ENCODE results near the gene SPAG7. TPM values are rescaled to one million over a fixed set of nuclear protein-coding genes. Genes with fewer than 3 reads are reported as not detected.

SPAG7 gene
- total RNA-seq, 2 experiments from 2014 or later, result 54.4 to 58.9 TPM

GRCh38 chr17:4913994-4914393, 53.6 kb downstream of the SPAG7 start:
- no peaks in the 10 kb centered on the region for H3K9me3 ChIP-seq (ENCODE audit: low read length)
- H3K4me3 ChIP-seq (ENCODE audit: low read depth, low read length, poor library complexity, severe bottlenecking), result no peak overlapping the region
- H3K4me2 ChIP-seq (ENCODE audit: low read length), result no peak overlapping the region
- H4K20me1 ChIP-seq (ENCODE audit: insufficient read depth, low read length), result no peaks in the 10 kb centered on the region
- no peaks in the 10 kb centered on the region for H3K4me1 ChIP-seq (ENCODE audit: insufficient read depth, low read length, poor library complexity, severe bottlenecking)
- no peak for TF ChIP-seq CTCF (conservative IDR thresholded peaks at IDR 0.05; ENCODE audit: low read length)
- TF ChIP-seq EZH2phosphoT487 (IDR thresholded peaks at IDR 0.05; ENCODE audit: borderline replicate concordance, low read depth, low read length), result no peak
- CTCF ChIA-PET (ENCODE audit: unreplicated experiment), result no interaction called here
- intact Hi-C loops (cut with micrococcal nuclease; ENCODE audit: unreplicated experiment), result no loop called here
- DNase-seq (ENCODE audit: low spot score), result no peak
- POLR2A ChIA-PET, result no interaction called here
- BruUV-seq (replicated peaks), result no TSS peak
- H3K36me3 ChIP-seq (ENCODE audit: insufficient read depth, low read length), result no peaks in the 10 kb centered on the region
- H3K9me2 ChIP-seq (ENCODE audit: insufficient read depth, low read length), result no peaks in the 10 kb centered on the region
- no peak overlapping the region for H3K27ac ChIP-seq (ENCODE audit: low read depth, low read length, poor library complexity, severe bottlenecking)
- H2AFZ ChIP-seq (ENCODE audit: low read length), result no peak overlapping the region
- H3K79me2 ChIP-seq (ENCODE audit: insufficient read depth, low read depth, low read length), result no peaks in the 10 kb centered on the region

Small RNA genes within 50 kb of the gene (microRNA-seq; reads per million reads assigned to microRNA genes)
- gene MIR6864 (ENCODE audit: borderline replicate concordance), result not detected
- not detected for gene MIR6865 (ENCODE audit: borderline replicate concordance)

Small RNA genes within 50 kb of the gene (small RNA-seq; reads per million reads assigned to genes)
- gene MIR6864, result not detected
- not detected for gene MIR6865

Other genes with a start within 250 kb of the SPAG7 start
- 35.3 and 35.9 TPM in 2 replicates for gene MED11, start 236.4 kb downstream of the SPAG7 start, total RNA-seq (2014; rRNA removed; shearing (Covaris generic))
- 19.0 and 19.2 TPM in 2 replicates for gene MED11, start 236.4 kb downstream of the SPAG7 start, total RNA-seq (2022)
- not detected in 2 replicates for gene ZMYND15, start 228.0 kb downstream of the SPAG7 start, total RNA-seq (2014; rRNA removed; shearing (Covaris generic))
- not detected in 2 replicates for gene ZMYND15, start 228.0 kb downstream of the SPAG7 start, total RNA-seq (2022)
- gene CXCL16, start 227.9 kb downstream of the SPAG7 start, total RNA-seq (2014; rRNA removed; shearing (Covaris generic)), result not detected in 2 replicates
- not detected in 2 replicates for gene CXCL16, start 227.9 kb downstream of the SPAG7 start, total RNA-seq (2022)
- not detected in 2 replicates for gene TM4SF5, start 195.9 kb downstream of the SPAG7 start, total RNA-seq (2014; rRNA removed; shearing (Covaris generic))
- not detected in 2 replicates for gene TM4SF5, start 195.9 kb downstream of the SPAG7 start, total RNA-seq (2022)
- not detected in 2 replicates for gene VMO1, start 181.5 kb downstream of the SPAG7 start, total RNA-seq (2014; rRNA removed; shearing (Covaris generic))
- gene VMO1, start 181.5 kb downstream of the SPAG7 start, total RNA-seq (2022), result 0.55 TPM in 1 of 2 replicates, not detected in the other
- not detected in 2 replicates for gene GLTPD2, start 178.9 kb downstream of the SPAG7 start, total RNA-seq (2014; rRNA removed; shearing (Covaris generic))
- not detected in 2 replicates for gene GLTPD2, start 178.9 kb downstream of the SPAG7 start, total RNA-seq (2022)
- gene PSMB6, start 171.7 kb downstream of the SPAG7 start, total RNA-seq (2014; rRNA removed; shearing (Covaris generic)), result 144 and 155 TPM in 2 replicates
- gene PSMB6, start 171.7 kb downstream of the SPAG7 start, total RNA-seq (2022), result 111 and 137 TPM in 2 replicates
- 6.6 and 10.2 TPM in 2 replicates for gene PLD2, start 160.7 kb downstream of the SPAG7 start, total RNA-seq (2014; rRNA removed; shearing (Covaris generic))
- gene PLD2, start 160.7 kb downstream of the SPAG7 start, total RNA-seq (2022), result 13.5 and 18.7 TPM in 2 replicates
- gene MINK1, start 134.5 kb downstream of the SPAG7 start, total RNA-seq (2014; rRNA removed; shearing (Covaris generic)), result 38.3 and 40.6 TPM in 2 replicates
- gene MINK1, start 134.5 kb downstream of the SPAG7 start, total RNA-seq (2022), result 61.0 and 62.5 TPM in 2 replicates
- gene C17orf107, start 68.3 kb downstream of the SPAG7 start, total RNA-seq (2014; rRNA removed; shearing (Covaris generic)), result 0.18 and 0.79 TPM in 2 replicates
- 0.76 and 1.1 TPM in 2 replicates for gene C17orf107, start 68.3 kb downstream of the SPAG7 start, total RNA-seq (2022)
- 0.32 and 0.59 TPM in 2 replicates for gene CHRNE, start 64.7 kb downstream of the SPAG7 start, total RNA-seq (2014; rRNA removed; shearing (Covaris generic))
- gene CHRNE, start 64.7 kb downstream of the SPAG7 start, total RNA-seq (2022), result 0.27 and 0.68 TPM in 2 replicates
- not detected in 2 replicates for gene GP1BA, start 35.5 kb downstream of the SPAG7 start, total RNA-seq (2014; rRNA removed; shearing (Covaris generic))
- not detected in 2 replicates for gene GP1BA, start 35.5 kb downstream of the SPAG7 start, total RNA-seq (2022)
- 59.6 and 80.6 TPM in 2 replicates for gene SLC25A11, start 27.8 kb downstream of the SPAG7 start, total RNA-seq (2014; rRNA removed; shearing (Covaris generic))
- gene SLC25A11, start 27.8 kb downstream of the SPAG7 start, total RNA-seq (2022), result 66.8 and 68.2 TPM in 2 replicates
- gene RNF167, start 27.5 kb downstream of the SPAG7 start, total RNA-seq (2014; rRNA removed; shearing (Covaris generic)), result 31.4 and 46.5 TPM in 2 replicates
- 120 and 124 TPM in 2 replicates for gene RNF167, start 27.5 kb downstream of the SPAG7 start, total RNA-seq (2022)
- gene PFN1, start 19.3 kb downstream of the SPAG7 start, total RNA-seq (2014; rRNA removed; shearing (Covaris generic)), result 1,053 and 1,272 TPM in 2 replicates
- 950 and 1,053 TPM in 2 replicates for gene PFN1, start 19.3 kb downstream of the SPAG7 start, total RNA-seq (2022)
- 14.6 and 24.6 TPM in 2 replicates for gene ENO3, start 16.7 kb downstream of the SPAG7 start, total RNA-seq (2014; rRNA removed; shearing (Covaris generic))
- gene ENO3, start 16.7 kb downstream of the SPAG7 start, total RNA-seq (2022), result 79.4 and 80.4 TPM in 2 replicates
- gene CAMTA2, start 19.9 kb upstream of the SPAG7 start, total RNA-seq (2014; rRNA removed; shearing (Covaris generic)), result 8.7 and 9.7 TPM in 2 replicates
- 44.3 and 53.4 TPM in 2 replicates for gene CAMTA2, start 19.9 kb upstream of the SPAG7 start, total RNA-seq (2022)
- gene INCA1, start 29.7 kb upstream of the SPAG7 start, total RNA-seq (2014; rRNA removed; shearing (Covaris generic)), result not detected in 2 replicates
- 0.82 and 1.2 TPM in 2 replicates for gene INCA1, start 29.7 kb upstream of the SPAG7 start, total RNA-seq (2022)
- 20.6 and 32.1 TPM in 2 replicates for gene KIF1C, start 30.1 kb upstream of the SPAG7 start, total RNA-seq (2014; rRNA removed; shearing (Covaris generic))
- gene KIF1C, start 30.1 kb upstream of the SPAG7 start, total RNA-seq (2022), result 51.1 and 53.7 TPM in 2 replicates
- not detected in 2 replicates for gene SLC52A1, start 67.6 kb upstream of the SPAG7 start, total RNA-seq (2014; rRNA removed; shearing (Covaris generic))
- not detected in 2 replicates for gene SLC52A1, start 67.6 kb upstream of the SPAG7 start, total RNA-seq (2022)
- 0.98 and 1.8 TPM in 2 replicates for gene ZFP3, start 110.7 kb upstream of the SPAG7 start, total RNA-seq (2014; rRNA removed; shearing (Covaris generic))
- 0.34 and 0.65 TPM in 2 replicates for gene ZFP3, start 110.7 kb upstream of the SPAG7 start, total RNA-seq (2022)
- 28.3 and 32.0 TPM in 2 replicates for gene ZNF232, start 144.1 kb upstream of the SPAG7 start, total RNA-seq (2014; rRNA removed; shearing (Covaris generic))
- gene ZNF232, start 144.1 kb upstream of the SPAG7 start, total RNA-seq (2022), result 20.8 and 21.3 TPM in 2 replicates
- 0.03 TPM in 1 of 2 replicates, not detected in the other for gene USP6, start 148.2 kb upstream of the SPAG7 start, total RNA-seq (2014; rRNA removed; shearing (Covaris generic))
- gene USP6, start 148.2 kb upstream of the SPAG7 start, total RNA-seq (2022), result 0.06 and 0.11 TPM in 2 replicates
- gene ZNF594, start 224.1 kb upstream of the SPAG7 start, total RNA-seq (2014; rRNA removed; shearing (Covaris generic)), result 42.5 and 43.4 TPM in 2 replicates
- 32.1 and 35.2 TPM in 2 replicates for gene ZNF594, start 224.1 kb upstream of the SPAG7 start, total RNA-seq (2022)